Ureter (tissue), 1 donor: Measurements from ENCODE around the gene AJAP1. TPM values are rescaled to one million over a fixed set of nuclear protein-coding genes. Genes with fewer than 3 reads are reported as not detected.

Experiments used
- DNase-seq: peaks from one replicate; pipeline ENCODE4 v3.0.0-alpha.2; 2020; ENCODE audit warnings: low spot score
- total RNA-seq: library from RNA; stranded (reverse); gene quantifications from one replicate; pipeline ENCODE4 v1.2.4, GENCODE V29; 2023
- donor health status: DM: yes; HTN: yes; CAD: no.

The AJAP1 gene
- total RNA-seq, 1 donor from 2014 or later = 5.7 TPM

GRCh38 chr1:4733446-4734177 is 79.2 kb downstream of the AJAP1 start:
- DNase-seq = no peak

DNA sequence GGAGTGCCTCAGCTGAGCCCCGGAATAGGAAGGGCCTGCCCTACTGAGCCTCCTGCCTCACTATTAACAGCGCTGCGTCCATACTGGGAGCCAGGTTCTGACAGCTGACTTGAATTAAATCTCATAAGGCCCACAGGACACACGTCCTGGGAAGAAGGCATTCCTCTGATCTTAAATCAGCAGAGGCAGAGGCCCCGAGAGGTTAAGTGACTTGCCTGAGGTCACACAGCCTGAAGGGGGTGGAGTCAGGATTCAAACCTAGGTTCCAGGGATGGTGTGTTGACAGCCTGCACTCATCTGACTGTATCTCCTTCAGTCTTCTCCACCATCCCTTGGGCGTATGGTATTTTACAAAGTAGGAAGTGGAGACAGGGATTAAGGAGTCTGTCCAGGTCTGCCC is 79.8 kb downstream of the AJAP1 start:
- no peak for DNase-seq

DNA sequence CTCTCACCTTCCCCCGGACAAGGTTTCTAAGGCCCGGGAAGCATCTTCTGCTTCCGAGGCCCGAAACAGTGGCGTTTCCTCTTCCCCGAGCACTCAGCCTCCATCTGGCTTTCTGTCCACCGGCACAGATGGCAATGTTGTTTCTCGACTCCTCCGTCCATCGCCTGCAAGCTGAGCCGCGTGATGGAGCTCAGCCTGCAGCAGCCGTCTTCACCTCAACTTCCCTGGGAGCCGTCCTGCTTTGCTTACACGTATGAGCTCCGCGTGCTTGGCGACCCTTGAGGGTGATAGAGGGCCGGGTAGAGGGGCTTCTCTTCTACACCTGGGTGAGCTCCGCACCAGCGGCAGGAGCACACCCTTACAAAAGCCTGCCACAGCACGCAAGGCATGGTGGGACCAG is 80.4 kb downstream of the AJAP1 start:
- DNase-seq = no peak

- DNase-seq = no peak
Observed at GRCh38 chr1:4736254-4736653, 81.8 kb downstream of the AJAP1 start.

DNA sequence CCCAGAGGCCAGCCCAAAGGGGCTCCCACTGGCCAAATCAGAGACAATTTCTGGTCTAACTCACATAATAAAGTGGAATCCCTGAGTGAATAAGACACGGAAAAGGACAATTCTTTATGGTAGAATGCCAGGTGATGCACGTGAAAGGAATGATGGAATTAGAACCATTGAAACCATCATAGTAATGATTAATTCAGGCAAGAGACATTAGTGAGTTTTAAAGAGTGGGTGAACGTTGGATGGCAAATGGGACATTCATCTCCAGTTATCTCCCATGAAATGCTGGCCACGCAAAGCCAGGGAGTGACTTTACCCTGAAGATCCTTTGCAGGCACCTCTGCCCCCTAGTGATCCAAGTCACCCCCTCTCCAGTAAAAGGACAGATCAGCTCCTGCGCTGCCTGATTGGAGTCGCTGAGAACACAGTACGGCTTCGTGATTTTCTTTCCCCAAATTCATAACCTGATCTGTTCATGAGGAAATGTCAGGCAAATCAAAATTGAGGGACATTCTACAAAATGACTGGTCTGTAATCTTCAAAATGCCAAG is 87.5 kb downstream of the AJAP1 start:
- DNase-seq = no peak

GRCh38 chr1:4743978-4744750 is 89.8 kb downstream of the AJAP1 start:
- DNase-seq = no peak

DNA sequence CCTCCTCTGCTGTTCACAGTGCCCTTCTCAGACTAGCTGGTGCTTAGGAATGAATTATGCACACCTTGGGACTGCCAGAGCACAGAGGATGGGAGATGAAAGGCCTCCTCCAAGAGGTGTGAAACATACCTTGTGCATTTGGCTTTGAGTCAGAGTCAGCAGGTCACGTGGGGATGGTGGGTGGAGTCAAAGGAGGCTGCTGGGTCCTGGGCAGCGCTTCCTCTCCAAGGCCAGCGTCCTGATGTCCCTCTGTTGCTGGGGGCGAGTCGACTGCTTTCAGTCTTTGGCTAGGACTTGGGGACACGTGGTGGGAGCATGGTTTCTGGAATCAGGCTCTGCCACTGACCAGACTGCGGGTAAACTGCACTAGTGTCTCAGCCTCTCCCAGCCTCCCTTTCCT is 91.2 kb downstream of the AJAP1 start:
- peak; percentile 68 for DNase-seq

- no peak for DNase-seq
Observed at GRCh38 chr1:4749406-4749805, 95.0 kb downstream of the AJAP1 start.

GRCh38 chr1:4750177-4750576 is 95.8 kb downstream of the AJAP1 start:
- DNase-seq = no peak

- DNase-seq = no peak
Observed at GRCh38 chr1:4752059-4752458, 97.7 kb downstream of the AJAP1 start.

DNA sequence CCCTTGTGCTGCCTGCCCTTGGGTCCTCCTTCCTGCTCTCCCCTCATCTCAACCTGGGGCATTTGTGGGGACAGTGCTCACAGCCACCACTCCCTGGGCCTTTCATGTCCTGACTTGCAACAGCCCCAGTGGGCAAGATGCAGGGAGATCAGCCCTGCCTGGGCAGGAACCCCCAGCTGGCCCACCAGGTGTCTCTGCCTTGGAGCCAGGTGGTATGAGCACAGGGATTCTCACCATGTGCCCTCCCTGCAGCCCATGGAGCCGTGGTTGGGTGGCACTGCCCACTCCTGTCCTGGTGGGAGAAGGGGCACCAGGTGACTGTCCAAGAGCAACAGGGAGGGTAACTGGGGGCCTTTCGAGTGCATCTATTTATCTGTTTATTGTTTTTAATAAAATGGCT is 100.4 kb downstream of the AJAP1 start:
- DNase-seq = no peak

DNA sequence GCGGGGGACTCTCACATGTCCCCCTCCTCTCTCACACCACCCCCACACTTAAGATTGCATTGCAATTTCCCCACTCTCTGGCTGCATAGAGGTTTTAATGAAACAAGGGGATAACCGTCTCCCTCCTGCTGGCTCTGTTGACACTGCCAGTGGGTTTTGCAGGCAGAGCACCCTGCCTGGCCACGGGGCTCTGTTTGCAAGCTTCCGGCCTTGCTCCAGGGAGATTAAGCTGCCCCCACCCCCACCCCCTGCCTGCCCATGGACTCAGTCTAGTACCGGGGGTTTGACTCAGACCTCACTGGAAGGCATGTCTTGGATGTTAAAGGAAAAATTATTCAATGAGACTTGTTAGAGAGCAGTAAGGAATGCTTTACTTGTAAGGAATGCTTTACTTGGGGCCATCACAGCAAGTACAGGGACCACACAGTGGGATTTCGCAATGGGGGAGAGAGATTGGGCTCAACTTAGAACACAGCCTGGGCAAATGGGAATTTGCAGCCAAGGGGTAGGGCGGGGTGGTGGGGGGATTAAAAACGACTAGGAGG is 101.0 kb downstream of the AJAP1 start:
- no peak for DNase-seq

GRCh38 chr1:4755864-4756504 is 101.6 kb downstream of the AJAP1 start:
- no peak for DNase-seq

GRCh38 chr1:4756851-4757580 is 102.6 kb downstream of the AJAP1 start:
- DNase-seq = no peak

DNA sequence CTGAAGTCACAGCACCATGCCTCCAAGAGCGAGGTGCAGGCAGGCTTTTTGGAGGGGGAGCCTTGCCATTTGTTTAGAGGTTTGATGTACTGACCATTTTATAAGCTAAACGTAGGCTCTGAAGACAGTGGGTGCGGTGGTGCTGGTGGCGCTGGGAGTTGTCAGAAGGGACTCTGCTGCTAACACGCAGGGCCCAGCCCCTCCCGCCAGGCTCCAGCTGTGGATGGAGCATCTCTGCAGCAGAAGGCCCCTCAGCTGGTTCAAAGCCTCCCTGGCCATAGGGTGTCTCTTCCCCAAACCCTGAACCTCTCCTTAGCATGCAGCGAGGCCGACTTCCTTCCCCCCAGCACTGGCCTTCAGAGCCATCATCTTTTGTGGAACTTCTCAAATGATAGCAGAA is 105.3 kb downstream of the AJAP1 start:
- no peak for DNase-seq

- no peak for DNase-seq
Observed at GRCh38 chr1:4760088-4760487, 105.7 kb downstream of the AJAP1 start.

- DNase-seq = no peak
Observed at GRCh38 chr1:4761324-4761723, 106.9 kb downstream of the AJAP1 start.

GRCh38 chr1:4762146-4762545 is 107.7 kb downstream of the AJAP1 start:
- no peak for DNase-seq

DNA sequence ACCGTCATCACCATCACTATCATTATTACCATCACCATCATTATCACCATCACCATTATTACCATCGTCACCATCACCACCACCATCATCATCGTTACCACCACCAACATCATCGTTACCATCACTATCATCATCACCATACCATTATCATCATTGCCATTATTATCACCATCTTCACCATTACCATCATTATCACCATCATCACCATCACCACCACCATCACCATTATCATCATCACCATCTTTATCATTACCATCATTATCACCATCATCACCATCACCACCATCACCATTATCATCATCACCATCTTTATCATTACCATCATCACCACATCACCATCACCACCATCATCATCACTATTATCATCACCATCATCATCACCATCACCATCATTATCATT is 112.9 kb downstream of the AJAP1 start:
- DNase-seq = no peak

GRCh38 chr1:4768553-4768952 is 114.1 kb downstream of the AJAP1 start:
- no peak for DNase-seq

DNA sequence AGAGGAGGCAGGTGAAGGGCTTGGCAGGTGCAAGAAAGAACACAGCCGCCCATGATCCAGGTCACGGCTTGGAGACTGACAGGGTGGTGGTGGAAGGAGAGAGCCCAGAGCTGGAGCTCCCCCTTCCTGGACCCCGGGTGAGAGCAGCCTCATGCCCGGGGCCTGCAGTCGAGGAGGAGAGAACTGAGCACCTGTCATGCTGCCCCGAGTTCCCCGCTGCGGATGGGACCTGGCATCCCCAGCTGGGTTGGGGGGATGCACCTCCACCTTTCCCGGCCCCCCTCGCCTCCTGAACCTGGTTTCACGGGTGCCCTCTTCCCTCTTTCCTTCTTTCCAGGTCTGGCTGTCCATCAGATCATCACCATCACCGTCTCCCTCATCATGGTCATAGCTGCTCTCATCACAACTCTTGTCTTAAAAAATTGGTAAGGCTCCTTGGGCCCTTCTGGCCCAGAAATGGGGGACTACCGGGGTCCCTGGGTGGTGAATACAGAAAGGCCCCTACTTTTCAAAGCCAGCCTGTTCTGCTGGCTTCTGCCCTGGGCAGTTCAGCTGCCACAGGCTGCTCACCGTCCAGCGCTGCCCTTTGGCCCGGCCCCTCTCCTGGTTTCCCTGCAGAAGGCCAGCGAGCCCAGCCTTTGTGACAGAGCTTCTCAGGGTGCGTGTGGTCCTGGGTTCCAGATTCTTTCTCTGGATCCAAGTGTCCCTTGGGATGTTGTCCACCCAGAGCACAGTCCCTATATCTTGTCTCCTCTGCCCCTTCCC is 115.3 kb downstream of the AJAP1 start:
- no peak for DNase-seq
